Esophagus (tissue), 2 donors: ENCODE results near the gene STXBP4. TPM values are rescaled to one million over a fixed set of nuclear protein-coding genes. Genes with fewer than 3 reads are reported as not detected.

Experiments used
- H3K27ac ChIP-seq, 2 donors: one replicate each; pipeline ENCODE4 v1.5.1; 2013; ENCODE audit warnings: low read depth in 2 of 2, mild to moderate bottlenecking in 2 of 2, inconsistent platforms in 1 of 2, low read length in 1 of 2, moderate library complexity in 1 of 2
- H3K27me3 ChIP-seq, 2 donors: one replicate each; pipeline ENCODE4 v1.6.1; 2013; ENCODE audit warnings: low read length in 2 of 2, control low read depth in 1 of 2, mild to moderate bottlenecking in 1 of 2; ENCODE audit not compliant: insufficient read depth in 2 of 2, control insufficient read depth in 1 of 2
- H3K36me3 ChIP-seq, 2 donors: one replicate each; pipeline ENCODE4 v1.6.1; 2013; ENCODE audit warnings: low read length in 1 of 2; ENCODE audit not compliant: control insufficient read depth in 2 of 2, insufficient read depth in 2 of 2
- H3K4me1 ChIP-seq, 2 donors: one replicate each; pipeline ENCODE4 v1.6.1; 2013; ENCODE audit warnings: low read length in 1 of 2; ENCODE audit not compliant: control insufficient read depth in 2 of 2, insufficient read depth in 2 of 2
- H3K4me3 ChIP-seq, 2 donors: one replicate each; pipeline ENCODE4 v1.5.1; 2013; ENCODE audit warnings: low read length in 2 of 2, mild to moderate bottlenecking in 2 of 2, low read depth in 1 of 2, moderate library complexity in 1 of 2
- H3K9me3 ChIP-seq, 2 donors: one replicate each; pipeline ENCODE4 v1.6.1; 2013; ENCODE audit warnings: mild to moderate bottlenecking in 2 of 2, low read depth in 1 of 2, low read length in 1 of 2, moderate library complexity in 1 of 2; ENCODE audit not compliant: control insufficient read depth in 2 of 2, insufficient read depth in 1 of 2
- WGBS, 2 donors: extraction: QIAGEN DNeasy Blood & Tissue Kit; methylation state at CpG; one replicate each; pipeline ENCODE4 v1.1.7; 2013; 5-methylcytosine and 5-hydroxymethylcytosine counted together
- polyA plus RNA-seq, 2 donors: library from polyadenylated mRNA; stranded (reverse); fragments of 200-250 nt; gene quantifications; one replicate each; pipeline ENCODE4 v1.2.3, GENCODE V29; 2013
- donor health status: healthy with polysubstance abuse.
- donor health status: Bipolar disorder and iron deficiency.

STXBP4 gene
- polyA plus RNA-seq, 2 donors, result 0.59 to 1.2 TPM

GRCh38 chr17:55186937-55187770 is 218.6 kb downstream of the STXBP4 start:
- no peaks in the 10 kb centered on the region for H3K36me3 ChIP-seq
- H3K4me3 ChIP-seq, result no peak overlapping the region
- H3K27ac ChIP-seq, result no peak overlapping the region
- H3K4me1 ChIP-seq, result no peaks in the 10 kb centered on the region
- H3K9me3 ChIP-seq, result no peaks in the 10 kb centered on the region
- whole genome bisulfite sequencing, 2 donors, result 68 to 76% methylated on average over 8 of the region's 8 CpGs
- H3K27me3 ChIP-seq, result no peaks in the 10 kb centered on the region

GRCh38 chr17:55190748-55191147 is 222.2 kb downstream of the STXBP4 start:
- H3K4me3 ChIP-seq, result no peak overlapping the region
- H3K27ac ChIP-seq, result no peak overlapping the region
- H3K27me3 ChIP-seq, result no peaks in the 10 kb centered on the region
- no peaks in the 10 kb centered on the region for H3K4me1 ChIP-seq
- WGBS, 2 donors, result 67 to 72% methylated on average over 2 of the region's 2 CpGs
- no peaks in the 10 kb centered on the region for H3K9me3 ChIP-seq
- H3K36me3 ChIP-seq, result no peaks in the 10 kb centered on the region

- Histone ChIP-seq H3K27me3 (no peaks in the 10 kb centered on the region), H3K27ac (no peak overlapping the region), H3K9me3 (no peaks in the 10 kb centered on the region), H3K4me1 (no peaks in the 10 kb centered on the region), H3K36me3 (no peaks in the 10 kb centered on the region), H3K4me3 (no peak overlapping the region)
- 56 to 58% methylated on average over 2 of the region's 2 CpGs for WGBS, 2 donors
Observed at GRCh38 chr17:55198690-55199370, 230.3 kb downstream of the STXBP4 start.

- Histone ChIP-seq H3K36me3 (no peaks in the 10 kb centered on the region), H3K27me3 (no peaks in the 10 kb centered on the region), H3K27ac (no peak overlapping the region), H3K4me3 (no peak overlapping the region), H3K9me3 (no peaks in the 10 kb centered on the region), H3K4me1 (no peaks in the 10 kb centered on the region)
- WGBS, 2 donors, result 75 to 77% methylated on average over 2 of the region's 2 CpGs
Observed at GRCh38 chr17:55200904-55201303, 232.3 kb downstream of the STXBP4 start.

GRCh38 chr17:55201308-55201932 is 232.9 kb downstream of the STXBP4 start:
- H3K36me3 ChIP-seq, result no peaks in the 10 kb centered on the region
- H3K4me1 ChIP-seq, result no peaks in the 10 kb centered on the region
- 11 to 21% methylated on average over 5 of the region's 5 CpGs for WGBS, 2 donors
- H3K27me3 ChIP-seq, result no peaks in the 10 kb centered on the region
- no peak overlapping the region for H3K4me3 ChIP-seq
- H3K27ac ChIP-seq, result no peak overlapping the region
- no peaks in the 10 kb centered on the region for H3K9me3 ChIP-seq

- H3K27ac ChIP-seq, result no peak overlapping the region
- H3K36me3 ChIP-seq, result no peaks in the 10 kb centered on the region
- H3K4me3 ChIP-seq, result no peak overlapping the region
- H3K27me3 ChIP-seq, result no peaks in the 10 kb centered on the region
- H3K4me1 ChIP-seq, result no peaks in the 10 kb centered on the region
- H3K9me3 ChIP-seq, result no peaks in the 10 kb centered on the region
- 82 to 84% methylated on average over 2 of the region's 2 CpGs for WGBS, 2 donors
Observed at GRCh38 chr17:55202896-55203295, 234.3 kb downstream of the STXBP4 start.

- no peaks in the 10 kb centered on the region for H3K9me3 ChIP-seq
- no peak overlapping the region for H3K27ac ChIP-seq
- WGBS, 2 donors, result 59 to 72% methylated on average over 3 of the region's 3 CpGs
- H3K4me1 ChIP-seq, result no peaks in the 10 kb centered on the region
- no peaks in the 10 kb centered on the region for H3K27me3 ChIP-seq
- no peaks in the 10 kb centered on the region for H3K36me3 ChIP-seq
- H3K4me3 ChIP-seq, result no peak overlapping the region
Observed at GRCh38 chr17:55208078-55208812, 239.7 kb downstream of the STXBP4 start.

GRCh38 chr17:55210292-55210691 is 241.7 kb downstream of the STXBP4 start:
- no peaks in the 10 kb centered on the region for H3K9me3 ChIP-seq
- no peak overlapping the region for H3K27ac ChIP-seq
- no peak overlapping the region for H3K4me3 ChIP-seq
- no peaks in the 10 kb centered on the region for H3K27me3 ChIP-seq
- no peaks in the 10 kb centered on the region for H3K36me3 ChIP-seq
- WGBS, 2 donors, result 88 to 92% methylated on average over 1 of the region's 1 CpG
- H3K4me1 ChIP-seq, result no peaks in the 10 kb centered on the region

- Histone ChIP-seq H3K36me3 (no peaks in the 10 kb centered on the region), H3K4me1 (peaks cover 3 to 4% of the 10 kb centered on the region in 2 donors), H3K4me3 (no peak overlapping the region), H3K27ac (no peak overlapping the region), H3K27me3 (no peaks in the 10 kb centered on the region), H3K9me3 (no peaks in the 10 kb centered on the region)
- WGBS, 2 donors, result 84 to 91% methylated on average over 5 of the region's 5 CpGs
Observed at GRCh38 chr17:55212880-55213279, 244.3 kb downstream of the STXBP4 start.
